Vagina (tissue), 2 donors: ENCODE data around the gene KCTD1. TPM values are rescaled to one million over a fixed set of nuclear protein-coding genes. Genes with fewer than 3 reads are reported as not detected.

Experiments
- DNase-seq, 2 donors: peaks; one replicate each; pipeline ENCODE4 v3.0.0-alpha.2; 2017; ENCODE audit errors: extremely low spot score in 2 of 2
- H3K27ac ChIP-seq: fragments of 200-600 bp; sonication (generic); one replicate; pipeline ENCODE4 v1.5.1; 2019
- H3K27me3 ChIP-seq: fragments of 200-600 bp; sonication (generic); one replicate; pipeline ENCODE4 v1.5.1; 2019
- H3K36me3 ChIP-seq, 2 donors: fragments of 200-600 bp; sonication (generic); one replicate each; pipeline ENCODE4 v1.5.1; 2017 to 2019
- H3K4me1 ChIP-seq: fragments of 200-600 bp; sonication (generic); one replicate; pipeline ENCODE4 v1.5.1; 2019
- H3K4me3 ChIP-seq, 2 donors: fragments of 200-600 bp; sonication (generic); 1 replicate in 1 of 2; 2 replicates in 1 of 2; pipeline ENCODE4 v1.5.1; 2016 to 2019
- H3K9me3 ChIP-seq: fragments of 200-600 bp; sonication (generic); one replicate; pipeline ENCODE4 v1.5.1; 2019
- POLR2A ChIP-seq, 2 donors: fragments of 450-650 bp; IDR thresholded peaks; one replicate each; pipeline ENCODE4 v1.6.1; 2017; ENCODE audit warnings: antibody characterized with exemption in 2 of 2, mild to moderate bottlenecking in 2 of 2, moderate library complexity in 2 of 2
- POLR2AphosphoS5 ChIP-seq, 2 donors: sonication (generic); formaldehyde crosslinking; IDR thresholded peaks; one replicate each; pipeline ENCODE4 v1.9.0; 2017; ENCODE audit warnings: antibody characterized with exemption in 2 of 2, mild to moderate bottlenecking in 2 of 2, low read depth in 1 of 2; ENCODE audit not compliant: insufficient read depth in 1 of 2
- intact Hi-C: fragments of 100-400 bp; cut with DNase I; formaldehyde crosslinking; loops from one replicate; pipeline ENCODE4 v1.15.1; 2023
- total RNA-seq: library from RNA; depleted of rRNA; stranded (reverse); fragments of >200 nt; gene quantifications from one replicate; pipeline ENCODE4 v1.2.3, GENCODE V29; 2016
- TF ChIP-seq, protein P1 (sequence below), 3 experiments: fragments of 450-650 bp in 2 of 3; fragments of 200-600 bp in 1 of 3; sonication (generic) in 1 of 3; IDR thresholded peaks; one replicate each; pipeline ENCODE4 v1.5.1; 2017 to 2019; ENCODE audit warnings: antibody characterized with exemption in 3 of 3, mild to moderate bottlenecking in 2 of 3, moderate library complexity in 2 of 3

Gene KCTD1
- total RNA-seq, 1 donor from 2014 or later = 46.9 TPM

DNA sequence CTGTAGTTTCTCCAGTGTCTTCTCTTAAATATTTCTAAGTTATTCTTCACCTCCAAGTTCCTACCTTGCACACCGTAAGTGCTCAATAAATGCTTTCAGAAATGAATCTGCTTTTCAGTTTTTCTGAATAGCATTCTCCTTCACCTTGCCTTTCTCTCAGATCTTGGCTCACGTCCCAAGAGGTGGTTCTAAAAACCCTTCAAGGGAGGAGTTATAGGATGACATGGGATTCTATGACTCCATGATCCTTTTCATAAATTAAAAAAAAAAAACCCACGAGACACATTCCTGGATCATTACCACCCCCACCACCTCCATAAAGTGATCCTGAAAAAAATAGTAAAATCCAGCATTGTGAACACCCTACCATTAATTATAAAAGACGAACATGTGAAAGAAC lies 11.7 kb downstream of the KCTD1 start:
- H3K4me1 ChIP-seq = peaks cover 25% of the 10 kb centered on the region
- no peak overlapping the region for H3K27ac ChIP-seq

DNA sequence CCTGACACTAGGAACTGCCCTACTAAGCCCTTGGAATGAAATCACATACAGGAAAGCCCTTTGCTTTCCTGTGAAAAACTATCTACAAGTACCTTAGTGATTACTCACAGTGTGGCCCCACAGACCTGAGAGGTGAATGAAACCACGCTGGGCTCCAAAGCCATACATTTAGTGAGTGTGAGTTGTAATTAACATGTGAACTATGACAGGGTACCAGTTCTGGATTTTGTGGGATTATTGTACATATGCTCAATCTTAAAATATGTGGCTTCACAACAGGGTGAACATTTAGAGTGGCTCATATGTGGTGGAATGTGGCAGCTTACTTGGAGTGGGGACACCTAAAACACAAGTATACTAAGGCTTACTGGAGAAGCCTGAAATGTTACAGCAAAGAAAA lies 12.3 kb downstream of the KCTD1 start:
- Histone ChIP-seq H3K9me3 (no peaks in the 10 kb centered on the region), H3K27me3 (no peaks in the 10 kb centered on the region), H3K4me1 (peaks cover 25% of the 10 kb centered on the region), H3K4me3 (no peak overlapping the region), H3K27ac (no peak overlapping the region), H3K36me3 (no peaks in the 10 kb centered on the region)
- intact Hi-C loops = no loop called here
- DNase-seq = no peak
- TF ChIP-seq POLR2AphosphoS5 (IDR thresholded peaks at IDR 0.05; ENCODE audit: insufficient read depth in 1 of 2, low read depth in 1 of 2) (no peak), POLR2A (IDR thresholded peaks at IDR 0.05) (no peak)
- TF ChIP-seq, protein P1, sequence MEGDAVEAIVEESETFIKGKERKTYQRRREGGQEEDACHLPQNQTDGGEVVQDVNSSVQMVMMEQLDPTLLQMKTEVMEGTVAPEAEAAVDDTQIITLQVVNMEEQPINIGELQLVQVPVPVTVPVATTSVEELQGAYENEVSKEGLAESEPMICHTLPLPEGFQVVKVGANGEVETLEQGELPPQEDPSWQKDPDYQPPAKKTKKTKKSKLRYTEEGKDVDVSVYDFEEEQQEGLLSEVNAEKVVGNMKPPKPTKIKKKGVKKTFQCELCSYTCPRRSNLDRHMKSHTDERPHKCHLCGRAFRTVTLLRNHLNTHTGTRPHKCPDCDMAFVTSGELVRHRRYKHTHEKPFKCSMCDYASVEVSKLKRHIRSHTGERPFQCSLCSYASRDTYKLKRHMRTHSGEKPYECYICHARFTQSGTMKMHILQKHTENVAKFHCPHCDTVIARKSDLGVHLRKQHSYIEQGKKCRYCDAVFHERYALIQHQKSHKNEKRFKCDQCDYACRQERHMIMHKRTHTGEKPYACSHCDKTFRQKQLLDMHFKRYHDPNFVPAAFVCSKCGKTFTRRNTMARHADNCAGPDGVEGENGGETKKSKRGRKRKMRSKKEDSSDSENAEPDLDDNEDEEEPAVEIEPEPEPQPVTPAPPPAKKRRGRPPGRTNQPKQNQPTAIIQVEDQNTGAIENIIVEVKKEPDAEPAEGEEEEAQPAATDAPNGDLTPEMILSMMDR (IDR thresholded peaks at IDR 0.05) = no peak

More for the DNA sequence above, 11.7 kb downstream of the KCTD1 start:
- TF ChIP-seq POLR2AphosphoS5 (IDR thresholded peaks at IDR 0.05; ENCODE audit: insufficient read depth in 1 of 2, low read depth in 1 of 2) (no peak), POLR2A (IDR thresholded peaks at IDR 0.05) (no peak)
- TF ChIP-seq, protein P1 (IDR thresholded peaks at IDR 0.05) = no peak
- Histone ChIP-seq H3K36me3 (no peaks in the 10 kb centered on the region), H3K27me3 (no peaks in the 10 kb centered on the region), H3K9me3 (no peaks in the 10 kb centered on the region), H3K4me3 (no peak overlapping the region)
- intact Hi-C loops = no loop called here
- no peak for DNase-seq

DNA sequence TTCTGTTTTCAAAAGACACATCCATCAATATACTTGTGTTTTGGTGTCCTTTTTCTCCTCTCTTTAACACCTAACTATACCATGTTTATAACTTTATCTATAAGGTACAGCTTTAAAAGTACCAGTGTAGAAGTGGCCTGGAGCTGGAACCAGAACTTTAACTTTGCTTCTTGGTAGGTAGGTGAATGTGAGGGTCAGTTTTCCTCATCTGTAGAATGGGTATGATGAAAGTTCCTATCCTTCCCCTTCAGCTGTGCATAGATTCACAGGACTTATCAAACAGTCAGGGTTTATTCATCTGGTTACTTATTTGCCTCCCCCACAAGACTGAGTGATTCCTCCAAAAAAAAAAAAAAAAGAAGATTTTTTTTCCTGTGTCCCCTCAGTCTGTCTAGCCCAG lies 12.7 kb downstream of the KCTD1 start:
- no peaks in the 10 kb centered on the region for H3K36me3 ChIP-seq
- H3K27me3 ChIP-seq = no peaks in the 10 kb centered on the region
- no peak overlapping the region for H3K27ac ChIP-seq
- H3K4me3 ChIP-seq = no peak overlapping the region
- no peaks in the 10 kb centered on the region for H3K9me3 ChIP-seq
- DNase-seq = no peak
- TF ChIP-seq POLR2A (IDR thresholded peaks at IDR 0.05) (no peak), POLR2AphosphoS5 (IDR thresholded peaks at IDR 0.05; ENCODE audit: insufficient read depth in 1 of 2, low read depth in 1 of 2) (no peak)
- TF ChIP-seq, protein P1 (IDR thresholded peaks at IDR 0.05) = no peak
- intact Hi-C loops = no loop called here
- peaks cover 21% of the 10 kb centered on the region for H3K4me1 ChIP-seq

GRCh38 chr18:26532367-26533340 lies 15.7 kb downstream of the KCTD1 start:
- Histone ChIP-seq H3K27ac (no peak overlapping the region), H3K36me3 (no peaks in the 10 kb centered on the region), H3K4me1 (peaks cover 9% of the 10 kb centered on the region), H3K27me3 (no peaks in the 10 kb centered on the region), H3K4me3 (no peak overlapping the region), H3K9me3 (no peaks in the 10 kb centered on the region)
- intact Hi-C loops = no loop called here
- DNase-seq = no peak
- TF ChIP-seq, protein P1 (IDR thresholded peaks at IDR 0.05) = no peak
- TF ChIP-seq POLR2AphosphoS5 (IDR thresholded peaks at IDR 0.05; ENCODE audit: insufficient read depth in 1 of 2, low read depth in 1 of 2) (no peak), POLR2A (IDR thresholded peaks at IDR 0.05) (no peak)
